Measurements from ENCODE around the gene EVA1C.

GRCh38 chr21:32538147-32538792 lies 125.8 kb downstream of the EVA1C start:
- no peak for TF ChIP-seq CTCF (optimal IDR thresholded peaks at IDR 0.05 in 1 of 3, IDR thresholded peaks at IDR 0.05 in 1 of 3, conservative IDR thresholded peaks at IDR 0.05 in 1 of 3; ENCODE audit: extremely low read depth in 1 of 3, insufficient read depth in 2 of 3, low read length in 3 of 3)
- no peak for TF ChIP-seq EZH2 (IDR thresholded peaks at IDR 0.05; ENCODE audit: low read length)

Data from keratinocyte (primary cell).